Neural crest cell (in vitro differentiated cells): ENCODE results near the gene NUDCD2. TPM values are rescaled to one million over a fixed set of nuclear protein-coding genes. Genes with fewer than 3 reads are reported as not detected.

Experiments
- DNase-seq: peaks from one replicate; pipeline ENCODE4 v3.0.0; 2021; ENCODE audit warnings: low read depth, mixed read lengths, low spot score
- H3K27ac Mint-ChIP-seq: one replicate; pipeline ENCODE4 v1.8.0; 2021; ENCODE audit warnings: mild to moderate bottlenecking, mixed read lengths; ENCODE audit not compliant: unreplicated experiment
- H3K27me3 Mint-ChIP-seq: 2 replicates; pipeline ENCODE4 v1.8.0; 2021; ENCODE audit warnings: low read depth, mild to moderate bottlenecking, mixed read lengths
- H3K36me3 Mint-ChIP-seq: 2 replicates; pipeline ENCODE4 v1.8.0; 2021; ENCODE audit warnings: low read depth, mild to moderate bottlenecking, mixed read lengths
- H3K4me1 Mint-ChIP-seq: 2 replicates; pipeline ENCODE4 v1.8.0; 2021; ENCODE audit warnings: mixed read lengths
- H3K4me3 Mint-ChIP-seq: one replicate; pipeline ENCODE4 v1.8.0; 2021; ENCODE audit warnings: mild to moderate bottlenecking, mixed read lengths
- H3K9me3 Mint-ChIP-seq: 2 replicates; pipeline ENCODE4 v1.8.0; 2021; ENCODE audit warnings: mixed read lengths
- CTCF ChIP-seq: fragments of 200-600 bp; sonication (generic); conservative IDR thresholded peaks from 2 replicates; pipeline ENCODE4 v1.5.0; 2021; ENCODE audit warnings: antibody characterized with exemption, mild to moderate bottlenecking
- total RNA-seq: library from RNA; stranded (reverse); gene quantifications from 2 replicates; pipeline ENCODE4 v1.2.1, GENCODE V29; 2021

The NUDCD2 gene
- total RNA-seq, 1 donor from 2014 or later, result 40.7 TPM

- peak; percentile 85 for DNase-seq
- no peaks in the 10 kb centered on the region for H3K9me3 Mint-ChIP-seq
- peak within 1 kb of the TSS; percentile 100 for H3K27ac Mint-ChIP-seq
- peaks cover 4% of the 10 kb centered on the region for H3K27me3 Mint-ChIP-seq
- peaks cover 58% of the 10 kb centered on the region for H3K4me1 Mint-ChIP-seq
- peak; percentile 63 for TF ChIP-seq CTCF
- H3K36me3 Mint-ChIP-seq, result peaks cover 3% of the 10 kb centered on the region
- H3K4me3 Mint-ChIP-seq, result peak within 1 kb of the TSS; percentile 100
Measured at GRCh38 chr5:163505368-163506094, 45.6 kb upstream of the NUDCD2 start, which contains the start of gene MAT2B. TSS of gene MAT2B (plus strand) at chr5:163505619. CDS start at chr5:163505687, 68 bp downstream.

- H3K27ac Mint-ChIP-seq, result peak overlapping the region; percentile 100
- H3K9me3 Mint-ChIP-seq, result no peaks in the 10 kb centered on the region
- peaks cover 4% of the 10 kb centered on the region for H3K27me3 Mint-ChIP-seq
- TF ChIP-seq CTCF, result no peak
- peak overlapping the region; percentile 100 for H3K4me3 Mint-ChIP-seq
- peaks cover 57% of the 10 kb centered on the region for H3K4me1 Mint-ChIP-seq
- DNase-seq, result no peak
- H3K36me3 Mint-ChIP-seq, result peaks cover 3% of the 10 kb centered on the region
Measured at GRCh38 chr5:163505049-163505367, 45.1 kb upstream of the NUDCD2 start.

GRCh38 chr5:163504079-163504931 lies 44.4 kb upstream of the NUDCD2 start:
- TF ChIP-seq CTCF, result no peak

GRCh38 chr5:163503106-163504078 lies 43.5 kb upstream of the NUDCD2 start:
- no peak for TF ChIP-seq CTCF
- Mint-ChIP-seq H3K27me3 (peaks cover 4% of the 10 kb centered on the region), H3K4me3 (peak overlapping the region; percentile 100), H3K9me3 (no peaks in the 10 kb centered on the region), H3K4me1 (peaks cover 42% of the 10 kb centered on the region), H3K36me3 (peaks cover 3% of the 10 kb centered on the region), H3K27ac (peak overlapping the region; percentile 100)
- peak; percentile 62 for DNase-seq

More at GRCh38 chr5:163504079-163504931, 44.4 kb upstream of the NUDCD2 start:
- Mint-ChIP-seq H3K9me3 (no peaks in the 10 kb centered on the region), H3K4me3 (peak overlapping the region; percentile 100), H3K36me3 (peaks cover 3% of the 10 kb centered on the region), H3K27ac (peak overlapping the region; percentile 100), H3K4me1 (peaks cover 51% of the 10 kb centered on the region), H3K27me3 (peaks cover 4% of the 10 kb centered on the region)
- peak; percentile 30 for DNase-seq

GRCh38 chr5:163502521-163502920 lies 42.6 kb upstream of the NUDCD2 start:
- TF ChIP-seq CTCF, result no peak
- H3K27me3 Mint-ChIP-seq, result peaks cover 4% of the 10 kb centered on the region
- H3K36me3 Mint-ChIP-seq, result peaks cover 3% of the 10 kb centered on the region
- DNase-seq, result no peak
- H3K4me3 Mint-ChIP-seq, result peak overlapping the region; percentile 100
- peak overlapping the region; percentile 100 for H3K27ac Mint-ChIP-seq
- H3K9me3 Mint-ChIP-seq, result no peaks in the 10 kb centered on the region
- peaks cover 34% of the 10 kb centered on the region for H3K4me1 Mint-ChIP-seq
